Head of caudate nucleus (tissue), 42 donors: ENCODE data around the gene COMMD4.
"Not testable (repeated sequence)": the region's sequence is repeated elsewhere in the genome, so short reads cannot be mapped to it uniquely, and the experiment has no call there.

Experiments used
- DNase-seq, 42 donors: peaks; one replicate each; pipeline versions ENCODE4 v3.0.0 to v3.0.0-alpha.2; 2020 to 2021; ENCODE audit warnings: mixed read lengths in 7 of 42
- intact Hi-C: fragments of 100-400 bp; cut with DNase I; formaldehyde crosslinking; loops from one replicate; pipeline ENCODE4 v1.15.0; 2022

COMMD4 gene

GRCh38 chr15:75328493-75329314 lies 7.2 kb upstream of the COMMD4 start:
- DNase-seq: no peak
- intact Hi-C loops: no loop called here

- intact Hi-C loops: no loop called here
- DNase-seq: no peak
Measured at GRCh38 chr15:75329571-75329970, 6.3 kb upstream of the COMMD4 start.

GRCh38 chr15:75332093-75332492 lies 3.8 kb upstream of the COMMD4 start:
- DNase-seq, intact Hi-C loops: not testable (repeated sequence)

- DNase-seq, intact Hi-C loops: not testable (repeated sequence)
Measured at GRCh38 chr15:75333654-75334419, 2.0 kb upstream of the COMMD4 start.

GRCh38 chr15:75335313-75335704 lies 554 bp upstream of the COMMD4 start:
- intact Hi-C loops: no loop called here
- no peak for DNase-seq

- intact Hi-C loops: no loop called here
- DNase-seq: no peak
Measured at GRCh38 chr15:75338661-75339240, 2.9 kb downstream of the COMMD4 start.

GRCh38 chr15:75339531-75340240 lies 3.8 kb downstream of the COMMD4 start:
- intact Hi-C loops: no loop called here
- DNase-seq: no peak

- intact Hi-C loops: no loop called here
- DNase-seq: no peak
Measured at GRCh38 chr15:75342221-75342620, 6.4 kb downstream of the COMMD4 start.

- intact Hi-C loops: not testable (repeated sequence)
- DNase-seq: peak in 11 of 42 donors; percentile 23 to 78 (median 35)
Measured at GRCh38 chr15:75343953-75344352, 8.1 kb downstream of the COMMD4 start.

- DNase-seq: peak in 6 of 42 donors; percentile 14 to 43 (median 22)
- intact Hi-C loops: no loop called here
Measured at GRCh38 chr15:75346796-75347221, 10.9 kb downstream of the COMMD4 start, which contains the start of gene NEIL1. NEIL1 (plus strand) TSS chr15:75347039; CDS start chr15:75348906, 1,867 bp downstream.

GRCh38 chr15:75347222-75348033 lies 11.6 kb downstream of the COMMD4 start:
- intact Hi-C loops: no loop called here
- peak; percentile 51 to 94 (median 86) for DNase-seq

GRCh38 chr15:75348034-75348561 lies 12.2 kb downstream of the COMMD4 start:
- peak in 2 of 42 donors; percentile 5 to 28 for DNase-seq
- intact Hi-C loops: no loop called here

- intact Hi-C loops: no loop called here
- DNase-seq: peak in 10 of 42 donors; percentile 12 to 46 (median 25)
Measured at GRCh38 chr15:75348562-75349350, 12.9 kb downstream of the COMMD4 start.

- intact Hi-C loops, DNase-seq: not testable (repeated sequence)
Measured at GRCh38 chr15:75349351-75349669, 13.4 kb downstream of the COMMD4 start.

GRCh38 chr15:75349851-75350588 lies 14.2 kb downstream of the COMMD4 start:
- peak in 3 of 42 donors; percentile 6 to 26 (median 18) for DNase-seq
- intact Hi-C loops: no loop called here

GRCh38 chr15:75350601-75351361 lies 14.9 kb downstream of the COMMD4 start:
- intact Hi-C loops: no loop called here
- no peak for DNase-seq
